Measurements from ENCODE around the gene DAD1.

DAD1 gene

GRCh38 chr14:22602862-22603261 is 13.8 kb upstream of the DAD1 start:
- no peak overlapping the region for H3K4me3 ChIP-seq (replicated peaks; ENCODE audit: low read depth, low read length)
- H3K36me3 ChIP-seq (ENCODE audit: control insufficient read depth, insufficient read depth, low read length) = peaks cover 21% of the 10 kb centered on the region
- H3K27me3 ChIP-seq (replicated peaks; ENCODE audit: control insufficient read depth, insufficient read depth, low read length) = no peaks in the 10 kb centered on the region
- no peak for TF ChIP-seq CTCF (IDR thresholded peaks at IDR 0.05; ENCODE audit: insufficient read depth, low read length, poor library complexity, severe bottlenecking)
- no peak for DNase-seq (ENCODE audit: extremely low read depth, insufficient read length)

DNA sequence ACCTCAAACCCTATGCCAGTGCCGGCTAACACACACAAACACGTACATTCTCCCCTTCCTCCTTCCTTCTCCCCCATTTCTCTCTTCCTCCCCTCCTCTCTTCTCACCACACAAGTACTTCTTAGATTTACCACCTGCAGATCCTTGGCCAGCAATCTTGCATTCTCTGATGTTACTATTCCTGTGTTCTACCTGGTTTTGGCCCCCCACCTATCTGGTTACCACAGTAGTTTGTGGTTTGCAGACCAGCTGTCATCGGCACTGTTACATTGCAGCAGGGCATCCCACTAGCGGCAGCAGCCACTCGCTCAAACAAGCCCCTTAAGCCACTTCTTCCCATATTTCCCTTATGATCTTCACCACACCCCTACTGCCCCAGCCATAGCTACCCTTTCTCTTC is 13.0 kb upstream of the DAD1 start:
- Histone ChIP-seq H3K36me3 (ENCODE audit: control insufficient read depth, insufficient read depth, low read length) (peaks cover 16% of the 10 kb centered on the region), H3K4me3 (replicated peaks; ENCODE audit: low read depth, low read length) (no peak overlapping the region), H3K27me3 (replicated peaks; ENCODE audit: control insufficient read depth, insufficient read depth, low read length) (no peaks in the 10 kb centered on the region)
- TF ChIP-seq CTCF (IDR thresholded peaks at IDR 0.05; ENCODE audit: insufficient read depth, low read length, poor library complexity, severe bottlenecking) = no peak
- DNase-seq (ENCODE audit: extremely low read depth, insufficient read length) = no peak

- no peak overlapping the region for H3K4me3 ChIP-seq (replicated peaks; ENCODE audit: low read depth, low read length)
- no peak for DNase-seq (ENCODE audit: extremely low read depth, insufficient read length)
- H3K27me3 ChIP-seq (replicated peaks; ENCODE audit: control insufficient read depth, insufficient read depth, low read length) = no peaks in the 10 kb centered on the region
- no peak for TF ChIP-seq CTCF (IDR thresholded peaks at IDR 0.05; ENCODE audit: insufficient read depth, low read length, poor library complexity, severe bottlenecking)
- H3K36me3 ChIP-seq (ENCODE audit: control insufficient read depth, insufficient read depth, low read length) = peaks cover 16% of the 10 kb centered on the region
Observed at GRCh38 chr14:22601456-22601855, 12.4 kb upstream of the DAD1 start.

- Histone ChIP-seq H3K36me3 (ENCODE audit: control insufficient read depth, insufficient read depth, low read length) (peaks cover 12% of the 10 kb centered on the region), H3K4me3 (replicated peaks; ENCODE audit: low read depth, low read length) (no peak overlapping the region), H3K27me3 (replicated peaks; ENCODE audit: control insufficient read depth, insufficient read depth, low read length) (no peaks in the 10 kb centered on the region)
- DNase-seq (ENCODE audit: extremely low read depth, insufficient read length) = no peak
- no peak for TF ChIP-seq CTCF (IDR thresholded peaks at IDR 0.05; ENCODE audit: insufficient read depth, low read length, poor library complexity, severe bottlenecking)
Observed at GRCh38 chr14:22600027-22600426, 11.0 kb upstream of the DAD1 start.

- H3K27me3 ChIP-seq (replicated peaks; ENCODE audit: control insufficient read depth, insufficient read depth, low read length) = no peaks in the 10 kb centered on the region
- no peak for TF ChIP-seq CTCF (IDR thresholded peaks at IDR 0.05; ENCODE audit: insufficient read depth, low read length, poor library complexity, severe bottlenecking)
Observed at GRCh38 chr14:22599349-22599748, 10.3 kb upstream of the DAD1 start.

GRCh38 chr14:22598896-22599244 is 9.8 kb upstream of the DAD1 start:
- peak; percentile 36 for TF ChIP-seq CTCF (IDR thresholded peaks at IDR 0.05; ENCODE audit: insufficient read depth, low read length, poor library complexity, severe bottlenecking)
- Histone ChIP-seq H3K27me3 (replicated peaks; ENCODE audit: control insufficient read depth, insufficient read depth, low read length) (no peaks in the 10 kb centered on the region), H3K4me3 (replicated peaks; ENCODE audit: low read depth, low read length) (peak overlapping the region; percentile 85), H3K36me3 (ENCODE audit: control insufficient read depth, insufficient read depth, low read length) (peaks cover 9% of the 10 kb centered on the region)
- DNase-seq (ENCODE audit: extremely low read depth, insufficient read length) = no peak

More at GRCh38 chr14:22599349-22599748, 10.3 kb upstream of the DAD1 start:
- no peak for DNase-seq (ENCODE audit: extremely low read depth, insufficient read length)
- Histone ChIP-seq H3K4me3 (replicated peaks; ENCODE audit: low read depth, low read length) (peak overlapping the region; percentile 85), H3K36me3 (ENCODE audit: control insufficient read depth, insufficient read depth, low read length) (peaks cover 9% of the 10 kb centered on the region)
